CD4-positive, alpha-beta T cell treated with Interferon alpha-2 for 1 hour (primary cell): Measurements from ENCODE around the gene NLGN1.

Experiments used
- DNase-seq, 2 donors: peaks; one replicate each; pipeline ENCODE4 v3.0.0-alpha.2; 2020 to 2022

The NLGN1 gene

GRCh38 chr3:174120997-174121396 lies 723.5 kb downstream of the NLGN1 start:
- no peak for DNase-seq

DNA sequence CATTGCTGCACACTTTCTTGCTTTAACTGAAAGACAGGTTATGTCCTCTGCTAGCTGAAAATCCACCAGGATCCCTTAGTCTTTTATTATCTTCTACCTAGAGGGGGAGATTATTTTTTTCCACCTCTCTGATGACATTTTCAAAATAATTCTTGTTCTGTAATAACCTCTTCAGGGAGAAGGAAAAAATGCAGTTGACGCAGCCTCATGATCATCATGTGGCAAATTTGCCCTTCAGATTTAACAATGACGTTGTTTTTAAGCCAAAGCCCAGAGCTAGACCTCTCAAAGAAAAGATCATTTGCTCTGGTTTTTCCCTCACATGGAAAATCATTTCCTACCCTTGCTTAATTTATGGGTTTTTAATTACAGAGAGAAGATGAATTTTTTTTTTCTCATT lies 724.9 kb downstream of the NLGN1 start:
- no peak for DNase-seq

DNA sequence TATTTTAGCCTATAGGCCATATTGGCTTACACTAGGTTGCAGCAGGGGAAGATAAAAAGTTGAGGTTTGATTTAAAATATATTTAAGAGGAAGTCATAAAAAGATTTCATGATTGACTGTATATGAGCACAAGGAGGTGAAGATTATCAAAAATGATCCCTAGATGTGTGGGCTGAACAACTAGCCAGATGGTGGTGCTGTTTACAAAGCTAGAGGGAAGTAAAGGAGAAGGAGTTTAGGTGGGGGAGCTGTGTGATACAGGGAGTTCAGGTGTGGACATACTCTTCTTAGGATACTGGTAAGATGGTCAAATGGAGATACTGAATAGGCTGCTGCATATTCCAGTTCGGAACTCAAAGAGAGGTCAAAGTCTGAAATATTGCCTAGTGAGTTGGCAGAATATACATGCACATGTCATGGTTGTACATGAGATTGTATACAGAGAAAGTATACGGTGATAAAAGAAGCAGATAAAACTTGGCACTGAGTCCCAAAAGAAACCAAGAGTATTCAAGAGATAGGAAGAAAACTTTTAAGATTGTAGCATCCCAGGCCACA lies 727.8 kb downstream of the NLGN1 start:
- no peak for DNase-seq

- no peak for DNase-seq
These were observed 729.6 kb downstream of the NLGN1 start for GRCh38 chr3:174126990-174127758.

DNA sequence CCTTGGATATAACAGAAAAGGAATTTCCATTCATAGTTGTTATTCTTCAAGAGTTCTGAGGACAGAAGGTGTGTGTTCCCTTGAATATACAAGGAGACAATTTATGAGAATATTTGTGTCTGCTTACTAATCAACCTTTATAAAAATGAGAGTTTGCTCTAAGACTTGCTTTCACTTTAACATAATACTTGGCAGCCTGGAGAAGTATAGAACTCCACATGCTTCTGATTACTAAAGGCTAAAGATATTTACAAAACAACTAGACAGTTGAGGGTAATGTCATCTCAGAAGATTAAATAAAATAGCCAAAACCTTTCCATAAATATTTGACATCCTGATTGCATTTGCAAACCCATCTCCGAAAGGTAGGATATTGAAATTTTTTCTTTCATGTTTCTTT lies 734.5 kb downstream of the NLGN1 start:
- no peak for DNase-seq

DNA sequence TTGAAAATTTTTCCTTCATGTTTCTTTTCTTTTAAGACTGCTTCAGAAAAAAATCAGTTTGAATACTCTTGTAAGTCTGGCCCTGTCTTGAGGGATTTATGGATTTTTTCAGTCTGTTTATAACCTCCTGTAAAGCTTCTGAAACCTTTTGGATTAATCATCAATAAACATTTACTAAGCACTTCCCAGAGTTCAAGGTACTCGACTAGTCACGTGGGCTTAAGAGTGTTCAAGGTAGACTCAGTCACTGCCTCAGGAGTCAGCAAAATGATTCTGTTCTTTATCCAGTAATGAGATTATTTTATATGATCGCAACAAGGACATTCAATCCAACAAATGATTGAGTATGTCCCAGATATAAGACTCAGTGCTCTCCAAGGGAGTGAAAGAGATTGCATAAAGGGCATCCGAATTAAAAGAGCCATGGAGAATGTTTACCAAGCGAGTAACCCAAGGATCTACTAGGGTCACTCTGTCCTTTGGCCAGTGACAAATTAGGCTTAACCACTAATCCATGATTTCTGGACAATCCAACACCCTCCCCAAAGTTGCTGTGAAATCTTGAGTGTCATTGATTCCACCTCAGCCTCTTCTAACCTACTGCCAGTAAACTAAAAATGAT lies 735.0 kb downstream of the NLGN1 start:
- DNase-seq = no peak

GRCh38 chr3:174146008-174146407 lies 748.5 kb downstream of the NLGN1 start:
- no peak for DNase-seq

GRCh38 chr3:174147798-174148197 lies 750.3 kb downstream of the NLGN1 start:
- DNase-seq = no peak

DNA sequence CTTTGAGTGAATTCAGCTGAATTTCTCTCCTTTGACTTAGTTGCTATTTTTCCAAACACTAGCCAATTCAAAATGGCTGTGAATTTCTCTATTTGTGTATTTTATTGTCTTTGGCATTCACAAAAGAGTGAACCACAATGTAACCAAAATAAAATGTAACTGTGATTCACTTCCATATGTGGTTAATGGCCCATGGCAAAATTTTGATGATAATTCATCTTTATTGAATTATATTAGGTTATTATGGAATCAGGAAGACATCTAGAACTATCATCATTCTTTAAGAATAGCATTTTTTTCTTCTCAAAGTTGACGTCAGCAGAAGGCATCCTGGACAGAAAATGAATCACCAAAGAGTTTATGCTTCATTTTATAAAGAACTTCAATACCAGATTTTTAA lies 756.3 kb downstream of the NLGN1 start:
- DNase-seq = no peak

DNA sequence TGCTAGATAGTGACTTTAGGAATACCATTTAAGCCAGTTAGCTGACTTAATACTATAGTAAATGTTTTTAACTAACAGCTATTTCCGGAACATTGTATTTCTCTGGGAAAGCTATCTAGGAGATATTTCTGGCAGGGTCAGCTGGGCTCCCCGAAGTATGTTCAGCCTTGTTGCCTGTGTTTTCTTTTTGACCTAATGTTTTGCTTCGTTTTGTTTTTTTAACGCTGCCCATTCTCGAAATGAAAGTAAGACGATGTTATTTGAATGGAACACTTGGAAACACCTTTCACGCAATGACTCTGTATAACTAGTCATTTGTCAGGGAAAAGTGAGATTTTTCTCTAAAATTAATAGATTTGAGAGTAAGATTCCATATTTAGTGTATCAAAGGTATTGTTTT lies 758.7 kb downstream of the NLGN1 start:
- DNase-seq = no peak

GRCh38 chr3:174158674-174159073 lies 761.1 kb downstream of the NLGN1 start:
- DNase-seq = no peak

- no peak for DNase-seq
These were observed 762.1 kb downstream of the NLGN1 start for GRCh38 chr3:174159604-174160003.

DNA sequence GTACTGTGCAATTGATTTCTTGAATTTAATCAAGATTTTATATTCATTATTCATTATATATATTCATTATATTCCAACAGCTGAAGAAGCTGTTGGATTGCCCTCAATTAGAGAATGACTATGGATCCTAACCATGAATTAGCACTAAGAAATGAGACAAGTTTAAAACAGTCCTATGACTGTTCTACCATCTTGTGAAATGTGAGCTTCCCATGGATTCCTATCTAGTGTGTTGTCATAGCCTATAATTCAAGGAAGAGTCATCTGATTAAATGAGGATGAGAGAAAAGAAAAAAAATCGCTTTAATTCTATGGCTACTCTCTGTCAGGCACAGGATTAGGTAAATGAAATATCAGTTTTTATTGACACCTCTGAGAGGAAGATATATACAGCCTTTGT lies 765.0 kb downstream of the NLGN1 start:
- no peak for DNase-seq

- DNase-seq = no peak
These were observed 770.5 kb downstream of the NLGN1 start for GRCh38 chr3:174168026-174168425.

- DNase-seq = no peak
These were observed 771.2 kb downstream of the NLGN1 start for GRCh38 chr3:174168538-174169254.

DNA sequence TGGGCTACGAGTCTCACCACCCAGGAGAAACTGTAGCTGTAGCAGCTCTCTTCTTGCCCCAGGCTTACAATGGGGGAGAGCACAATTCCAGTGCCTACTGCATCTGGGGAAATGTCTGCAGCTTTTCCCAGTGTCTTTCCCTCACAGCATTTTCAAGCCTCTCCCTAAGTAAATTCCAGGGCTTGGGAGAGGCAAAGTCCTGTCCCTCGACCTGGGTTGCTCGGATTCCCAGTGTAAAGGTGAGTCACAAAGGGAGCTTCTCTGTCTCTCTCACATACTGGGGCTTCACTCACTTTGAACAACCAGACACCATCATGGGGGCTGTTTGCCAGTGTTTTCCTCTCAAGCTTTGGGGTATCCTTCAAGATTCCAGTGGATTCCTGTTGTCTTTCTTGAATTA lies 772.2 kb downstream of the NLGN1 start:
- no peak for DNase-seq

DNA sequence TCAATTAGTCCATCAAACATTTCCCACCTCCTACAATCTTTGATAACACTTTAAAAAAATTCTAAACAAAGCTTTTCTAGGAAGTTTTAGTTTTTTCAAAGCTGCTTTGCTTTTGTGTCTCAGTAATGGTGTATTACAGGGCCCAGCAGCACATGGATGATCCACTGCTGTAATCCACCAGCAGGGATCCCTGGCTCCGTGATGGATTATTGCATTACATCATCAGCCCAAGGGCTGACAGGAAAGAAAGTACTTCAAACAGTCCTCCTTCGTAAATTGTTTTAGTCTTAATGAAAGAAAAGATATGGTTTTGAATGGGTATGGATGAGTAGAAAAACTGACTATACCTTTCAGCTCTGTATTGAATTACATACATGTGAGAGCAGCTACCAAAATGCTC lies 772.7 kb downstream of the NLGN1 start:
- no peak for DNase-seq

DNA sequence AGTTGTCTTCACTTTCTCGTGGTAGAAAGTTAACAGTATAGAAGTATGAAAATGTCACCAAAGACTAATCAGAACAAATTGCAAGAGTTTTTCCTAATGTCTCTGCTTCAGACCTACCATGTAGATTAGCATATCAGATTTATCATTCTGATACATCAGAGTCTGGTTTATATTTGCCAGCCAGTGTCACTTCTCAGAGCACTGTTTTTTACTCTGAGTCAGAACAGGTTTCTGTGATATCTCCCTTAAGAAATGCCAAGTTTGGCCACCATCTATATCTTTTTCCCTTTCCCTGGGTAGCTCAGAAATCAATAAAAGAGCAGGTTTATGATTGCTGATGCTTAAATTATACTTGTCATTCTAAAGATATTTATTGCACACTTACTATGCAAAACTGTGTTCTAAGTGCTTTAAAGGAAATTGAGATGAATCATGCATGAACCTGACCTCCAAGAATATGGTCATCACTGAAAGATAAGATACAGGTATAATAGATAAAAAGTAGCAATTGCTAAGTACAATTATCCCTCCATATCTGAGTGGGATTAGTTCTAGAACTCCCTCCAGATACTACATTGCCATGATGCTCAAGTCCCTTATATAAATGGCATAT lies 788.9 kb downstream of the NLGN1 start:
- DNase-seq = no peak

GRCh38 chr3:174191380-174191779 lies 793.8 kb downstream of the NLGN1 start:
- no peak for DNase-seq

DNA sequence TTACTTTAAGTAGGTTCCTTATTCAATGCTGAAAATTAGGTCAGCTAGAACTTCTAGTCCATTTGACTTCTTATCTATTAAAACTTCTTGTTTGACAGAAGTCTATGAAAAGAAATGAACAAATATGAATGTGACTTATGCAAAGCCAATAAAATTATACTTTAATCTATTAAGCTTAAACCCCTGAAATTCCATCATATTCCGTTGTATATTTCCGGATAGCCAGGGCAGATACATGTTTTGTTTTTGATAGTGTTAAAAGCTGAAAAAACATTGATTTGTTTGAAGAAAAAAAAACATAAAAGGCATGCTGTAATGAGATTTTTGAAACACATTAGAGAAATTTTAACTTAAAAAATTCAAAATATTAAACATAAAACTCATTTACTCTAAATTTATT lies 794.4 kb downstream of the NLGN1 start:
- DNase-seq = no peak

DNA sequence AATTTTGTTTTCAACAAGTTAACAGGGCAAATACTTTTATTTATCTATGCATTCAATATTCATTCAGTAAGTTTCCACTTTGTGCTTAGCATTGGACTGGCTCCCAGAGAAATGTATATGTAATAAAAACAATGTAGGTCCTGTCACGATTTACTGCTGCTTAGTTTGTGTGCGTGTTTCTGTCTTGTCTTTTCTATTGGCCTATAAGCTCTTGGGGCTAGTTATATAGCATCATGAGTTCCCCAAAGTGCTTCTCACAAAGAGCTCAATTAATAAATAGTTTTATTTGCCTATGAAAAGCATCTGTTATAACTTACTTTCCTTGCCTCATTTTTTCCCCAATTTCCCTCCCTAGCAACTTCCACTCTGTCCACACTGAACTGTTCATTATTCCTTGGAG lies 794.9 kb downstream of the NLGN1 start:
- DNase-seq = no peak

GRCh38 chr3:174193604-174194003 lies 796.1 kb downstream of the NLGN1 start:
- DNase-seq = no peak

- DNase-seq = no peak
These were observed 799.9 kb downstream of the NLGN1 start for GRCh38 chr3:174197416-174197815.
